Hematopoietic multipotent progenitor cell (in vitro differentiated cells): ENCODE data around the gene STK10. TPM values are rescaled to one million over a fixed set of nuclear protein-coding genes. Genes with fewer than 3 reads are reported as not detected.
A peak's percentile ranks its signal among the peaks of the same experiment; 100 is the strongest.

ENCODE experiments used
- DNase-seq, 3 donors: peaks; one replicate each; pipeline ENCODE4 v3.0.0-alpha.2; 2011 to 2015; ENCODE audit warnings: low read depth in 2 of 3, low spot score in 2 of 3
- total RNA-seq: library from RNA; depleted of rRNA; stranded (reverse); fragments of >200 nt; gene quantifications from one replicate; pipeline ENCODE4 v1.2.3, GENCODE V29; 2012

STK10 gene
- total RNA-seq, 1 donor = 85.1 TPM

- no peak for DNase-seq
These were observed 42.8 kb downstream of the STK10 start for GRCh38 chr5:172144931-172145869.

GRCh38 chr5:172144291-172144815 is 43.7 kb downstream of the STK10 start:
- DNase-seq = no peak

GRCh38 chr5:172143875-172144274 is 44.1 kb downstream of the STK10 start:
- no peak for DNase-seq

GRCh38 chr5:172142709-172143215 is 45.3 kb downstream of the STK10 start:
- DNase-seq = peak in 1 of 3 donors; percentile 28

- no peak for DNase-seq
These were observed 46.1 kb downstream of the STK10 start for GRCh38 chr5:172141949-172142319.

GRCh38 chr5:172140866-172141265 is 47.2 kb downstream of the STK10 start:
- no peak for DNase-seq

- no peak for DNase-seq
These were observed 47.9 kb downstream of the STK10 start for GRCh38 chr5:172140120-172140519.

GRCh38 chr5:172137046-172137445 is 51.0 kb downstream of the STK10 start:
- no peak for DNase-seq

- DNase-seq = peak in 2 of 3 donors; percentile 63 to 78
These were observed 54.5 kb downstream of the STK10 start for GRCh38 chr5:172133359-172134029.

GRCh38 chr5:172131690-172132089 is 56.3 kb downstream of the STK10 start:
- DNase-seq = no peak

- DNase-seq = no peak
These were observed 58.6 kb downstream of the STK10 start for GRCh38 chr5:172129256-172129910.

GRCh38 chr5:172127581-172127980 is 60.4 kb downstream of the STK10 start:
- no peak for DNase-seq

GRCh38 chr5:172123269-172123692 is 64.7 kb downstream of the STK10 start:
- DNase-seq = no peak

GRCh38 chr5:172119921-172120688 is 67.9 kb downstream of the STK10 start:
- no peak for DNase-seq

GRCh38 chr5:172118891-172119290 is 69.1 kb downstream of the STK10 start:
- no peak for DNase-seq

GRCh38 chr5:172117977-172118701 is 69.9 kb downstream of the STK10 start:
- peak in 1 of 3 donors; percentile 16 for DNase-seq

GRCh38 chr5:172115541-172115982 is 72.5 kb downstream of the STK10 start:
- peak in 2 of 3 donors; percentile 49 to 78 for DNase-seq

- DNase-seq = peak in 2 of 3 donors; percentile 92 to 93
These were observed 73.1 kb downstream of the STK10 start for GRCh38 chr5:172114875-172115422.

- DNase-seq = peak in 2 of 3 donors; percentile 59 to 78
These were observed 75.0 kb downstream of the STK10 start for GRCh38 chr5:172113036-172113435.
